Spleen (tissue), 7 donors: ENCODE measurements around the gene ZNF438.

Experiments used
- POLR2A ChIP-seq, 3 donors: fragments of 450-650 bp; IDR thresholded peaks; one replicate each; pipeline ENCODE4 v1.5.1; 2017; ENCODE audit warnings: antibody characterized with exemption in 3 of 3, mild to moderate bottlenecking in 1 of 3
- TF ChIP-seq, protein P1 (sequence below), 11 experiments: fragments of 200-600 bp in 7 of 11; fragments of 450-650 bp in 4 of 11; sonication (generic) in 4 of 11; IDR thresholded peaks in 8 of 11; conservative IDR thresholded peaks in 3 of 11; 1 replicate in 7 of 11; 2 replicates in 4 of 11; pipeline versions ENCODE4 v1.4.0 to v1.8.0; 2016 to 2021; ENCODE audit warnings: antibody characterized with exemption in 11 of 11, inconsistent platforms in 4 of 11, mild to moderate bottlenecking in 1 of 11
- donor health status: DM: no; HTN: no; CAD: no; lungs with moderate emphysema.
- donor health status: DM: no; HTN: no; CAD: no.
- donor health status: DM: no; HTN: no; CAD: no.

DNA sequence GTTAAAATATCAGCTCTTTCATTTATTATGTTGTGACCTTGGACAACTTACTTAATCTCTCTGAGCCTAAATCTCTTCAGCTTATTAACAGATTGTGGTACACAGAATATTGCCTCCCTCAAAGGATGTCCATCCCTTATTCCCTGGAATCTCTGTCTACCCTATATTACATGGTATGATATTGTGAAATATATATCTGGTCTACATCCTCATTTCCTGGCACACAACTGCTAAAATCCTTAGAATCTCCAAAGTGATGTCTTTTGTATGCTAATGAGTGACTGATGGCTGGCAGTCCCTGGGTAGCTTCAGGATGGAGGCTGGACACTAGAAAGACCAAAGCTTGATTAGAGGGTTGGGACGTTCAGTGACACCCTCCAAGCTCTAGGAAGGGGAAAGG is 25.8 kb downstream of the ZNF438 start:
- TF ChIP-seq, protein P1, sequence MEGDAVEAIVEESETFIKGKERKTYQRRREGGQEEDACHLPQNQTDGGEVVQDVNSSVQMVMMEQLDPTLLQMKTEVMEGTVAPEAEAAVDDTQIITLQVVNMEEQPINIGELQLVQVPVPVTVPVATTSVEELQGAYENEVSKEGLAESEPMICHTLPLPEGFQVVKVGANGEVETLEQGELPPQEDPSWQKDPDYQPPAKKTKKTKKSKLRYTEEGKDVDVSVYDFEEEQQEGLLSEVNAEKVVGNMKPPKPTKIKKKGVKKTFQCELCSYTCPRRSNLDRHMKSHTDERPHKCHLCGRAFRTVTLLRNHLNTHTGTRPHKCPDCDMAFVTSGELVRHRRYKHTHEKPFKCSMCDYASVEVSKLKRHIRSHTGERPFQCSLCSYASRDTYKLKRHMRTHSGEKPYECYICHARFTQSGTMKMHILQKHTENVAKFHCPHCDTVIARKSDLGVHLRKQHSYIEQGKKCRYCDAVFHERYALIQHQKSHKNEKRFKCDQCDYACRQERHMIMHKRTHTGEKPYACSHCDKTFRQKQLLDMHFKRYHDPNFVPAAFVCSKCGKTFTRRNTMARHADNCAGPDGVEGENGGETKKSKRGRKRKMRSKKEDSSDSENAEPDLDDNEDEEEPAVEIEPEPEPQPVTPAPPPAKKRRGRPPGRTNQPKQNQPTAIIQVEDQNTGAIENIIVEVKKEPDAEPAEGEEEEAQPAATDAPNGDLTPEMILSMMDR (IDR thresholded peaks at IDR 0.05 in 8 of 11, conservative IDR thresholded peaks at IDR 0.05 in 3 of 11), result no peak
- no peak for TF ChIP-seq POLR2A (IDR thresholded peaks at IDR 0.05)
